Fibroblast of the aortic adventitia (primary cell): ENCODE results near the gene TNFAIP2. TPM values are rescaled to one million over a fixed set of nuclear protein-coding genes. Genes with fewer than 3 reads are reported as not detected.

Experiments used
- DNase-seq: peaks from one replicate; pipeline ENCODE4 v3.0.0-alpha.2; 2010; ENCODE audit warnings: low read depth
- H3K4me3 ChIP-seq: 2 replicates; pipeline ENCODE4 v1.5.1; 2011; ENCODE audit warnings: low read depth, mild to moderate bottlenecking, control low read depth, low read length, moderate library complexity
- CTCF ChIP-seq: IDR thresholded peaks from 2 replicates; pipeline ENCODE4 v1.5.1; 2011; ENCODE audit warnings: mild to moderate bottlenecking, low read length, control low read depth, inconsistent platforms; ENCODE audit not compliant: insufficient read depth
- total RNA-seq: library from RNA; depleted of rRNA; stranded (reverse); fragments of >200 nt; gene quantifications from 2 replicates; pipeline ENCODE4 v1.2.3, GENCODE V29; 2012; ENCODE audit warnings: low replicate concordance

TNFAIP2 gene
- total RNA-seq, 1 donor = 44.5 TPM

- no peak overlapping the region for H3K4me3 ChIP-seq
- TF ChIP-seq CTCF = peak; percentile 80
- peak; percentile 69 for DNase-seq
Measured at GRCh38 chr14:103104654-103105452, 18.4 kb upstream of the TNFAIP2 start.

- no peak overlapping the region for H3K4me3 ChIP-seq
- TF ChIP-seq CTCF = no peak
- no peak for DNase-seq
Measured at GRCh38 chr14:103105580-103106150, 17.6 kb upstream of the TNFAIP2 start.

- no peak for DNase-seq
- TF ChIP-seq CTCF = no peak
- H3K4me3 ChIP-seq = no peak overlapping the region
Measured at GRCh38 chr14:103107455-103107854, 15.8 kb upstream of the TNFAIP2 start.

- no peak for DNase-seq
- H3K4me3 ChIP-seq = no peak overlapping the region
- TF ChIP-seq CTCF = no peak
Measured at GRCh38 chr14:103107941-103108748, 15.1 kb upstream of the TNFAIP2 start.

GRCh38 chr14:103108749-103109207 lies 14.5 kb upstream of the TNFAIP2 start:
- DNase-seq = peak; percentile 56
- no peak for TF ChIP-seq CTCF
- H3K4me3 ChIP-seq = no peak overlapping the region

- peak; percentile 73 for DNase-seq
- no peak overlapping the region for H3K4me3 ChIP-seq
- TF ChIP-seq CTCF = no peak
Measured at GRCh38 chr14:103109535-103110441, 13.5 kb upstream of the TNFAIP2 start.
